ENCODE data around the gene UBQLN1.
A peak's percentile ranks its signal among the peaks of the same experiment; 100 is the strongest.
"Not testable (repeated sequence)": the region's sequence is repeated elsewhere in the genome, so short reads cannot be mapped to it uniquely, and the experiment has no call there.

UBQLN1 gene

DNA sequence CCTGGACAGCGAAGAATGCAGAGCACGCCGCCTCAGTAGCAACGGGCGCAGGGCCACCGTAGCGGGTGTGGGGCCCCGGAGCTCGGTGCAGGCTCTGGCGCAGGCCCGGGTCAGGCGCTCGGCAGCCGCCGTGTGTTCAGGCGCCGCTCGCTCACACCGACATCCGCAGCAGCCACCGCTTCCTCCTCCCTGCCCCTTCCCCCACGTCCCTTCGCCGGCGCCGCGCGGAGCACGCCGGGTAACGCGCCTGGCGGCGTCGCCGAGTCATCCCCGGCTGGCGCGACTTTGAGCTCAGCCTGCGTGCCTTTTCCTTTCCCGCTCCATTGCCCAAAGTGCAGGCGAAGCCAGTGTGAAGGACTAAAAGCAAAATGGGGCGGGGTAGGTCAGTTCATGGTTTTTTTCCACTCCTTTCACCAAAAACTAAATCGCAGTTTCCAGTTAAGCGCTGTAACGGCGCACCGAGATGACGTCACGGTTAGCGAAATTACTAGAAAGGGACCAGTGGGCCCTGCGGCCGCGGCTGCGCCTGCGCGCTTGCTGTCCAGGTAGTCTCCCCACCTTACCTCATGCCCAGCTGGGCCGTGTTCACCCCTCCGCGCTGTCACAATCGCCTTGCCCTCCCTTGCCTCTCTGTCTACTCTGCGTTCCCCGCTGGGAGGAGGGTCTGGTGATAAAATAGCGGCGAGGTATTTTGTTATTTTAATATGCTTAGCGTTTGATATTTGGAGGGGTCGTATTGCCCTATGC, at the start of gene UBQLN1:
Gene UBQLN1 (minus strand): TSS at position 191 of the 747 bp plus-strand sequence. CDS start 279 bp downstream, outside the sequence.
- peak; percentile 83 for DNase-seq

DNA sequence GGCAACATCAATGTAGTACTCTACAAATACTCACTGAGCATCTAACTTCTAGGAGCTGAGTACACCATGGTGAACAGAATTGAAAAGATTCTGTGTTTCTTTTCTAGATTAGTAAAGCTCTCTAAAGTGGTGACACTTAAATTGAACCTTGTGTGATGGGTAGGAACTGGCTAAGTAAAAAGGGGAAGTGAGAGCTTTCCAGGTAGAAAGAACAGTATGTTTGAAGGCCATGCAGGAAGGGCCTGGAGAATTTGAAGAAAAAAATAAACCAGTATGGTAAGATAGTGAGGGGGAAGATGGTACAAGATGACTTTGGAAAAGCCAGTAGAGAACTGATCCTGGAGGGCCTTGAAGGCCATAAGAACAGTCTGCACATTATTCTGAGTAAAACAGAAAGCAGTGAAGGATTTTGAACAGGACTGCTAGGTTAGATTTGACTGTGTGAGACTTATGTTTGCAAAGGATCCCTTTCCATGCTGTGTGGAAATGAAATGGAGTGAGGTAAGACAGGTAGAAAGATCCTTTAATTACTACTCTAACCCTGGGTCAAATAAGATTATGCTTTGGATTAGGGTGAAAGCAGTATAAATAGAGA, 46.7 kb upstream of the UBQLN1 start:
- DNase-seq: no peak

DNA sequence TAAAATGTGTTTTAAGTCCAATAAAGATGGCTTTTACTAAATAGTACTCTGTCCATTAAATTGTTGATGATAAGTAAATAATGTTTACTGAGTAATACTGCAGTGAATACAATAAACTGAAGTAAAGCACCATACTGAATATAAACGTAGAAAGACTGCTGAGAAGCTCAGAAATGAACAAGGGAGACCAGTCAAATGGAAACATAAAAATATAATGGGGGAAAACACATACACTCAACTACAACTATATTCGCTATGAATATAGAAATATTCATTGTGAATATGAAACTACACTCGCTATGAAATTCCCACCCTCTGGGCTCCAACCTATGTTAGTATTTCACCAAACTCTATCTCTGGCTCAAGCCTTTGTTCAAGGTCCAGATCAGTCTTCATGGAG, 41.9 kb upstream of the UBQLN1 start:
- DNase-seq: no peak

DNA sequence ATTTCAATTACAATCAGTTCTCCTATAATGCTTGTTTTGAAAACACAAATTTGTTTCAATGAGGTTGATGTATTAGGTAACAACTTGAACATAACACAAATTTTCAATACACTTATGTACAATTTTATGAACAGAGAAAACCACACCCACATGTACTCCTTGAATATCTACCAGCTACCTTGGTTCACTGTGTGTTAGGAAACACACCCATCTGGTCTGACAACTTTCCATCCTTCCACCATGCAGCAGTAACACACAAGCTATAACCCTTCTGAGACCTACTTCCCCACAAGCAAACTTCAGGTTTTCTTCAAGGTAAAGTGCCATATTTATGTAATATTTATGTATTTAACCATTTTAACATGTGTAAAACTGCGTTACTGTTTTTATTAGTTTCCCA, 36.4 kb upstream of the UBQLN1 start:
- DNase-seq: no peak

DNA sequence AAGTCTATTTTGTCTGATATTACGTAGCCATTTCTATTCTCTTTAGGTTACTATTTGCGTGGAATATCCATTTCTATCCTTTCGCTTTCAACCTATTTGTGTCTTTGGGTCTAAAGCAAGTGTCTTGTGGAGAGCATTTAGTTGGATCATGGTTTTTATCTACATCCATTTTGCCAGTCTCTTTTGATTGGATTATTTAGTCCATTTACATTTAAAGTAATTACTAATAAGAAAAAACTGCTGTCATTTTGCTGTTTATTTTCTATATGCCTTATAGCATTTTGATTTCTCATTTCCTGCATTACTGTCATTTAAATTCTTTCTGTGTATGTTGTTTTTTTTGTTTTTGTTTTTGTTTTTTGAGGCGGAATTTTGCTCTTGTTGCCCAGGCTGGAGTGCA, 26.0 kb upstream of the UBQLN1 start:
- no peak for DNase-seq

DNA sequence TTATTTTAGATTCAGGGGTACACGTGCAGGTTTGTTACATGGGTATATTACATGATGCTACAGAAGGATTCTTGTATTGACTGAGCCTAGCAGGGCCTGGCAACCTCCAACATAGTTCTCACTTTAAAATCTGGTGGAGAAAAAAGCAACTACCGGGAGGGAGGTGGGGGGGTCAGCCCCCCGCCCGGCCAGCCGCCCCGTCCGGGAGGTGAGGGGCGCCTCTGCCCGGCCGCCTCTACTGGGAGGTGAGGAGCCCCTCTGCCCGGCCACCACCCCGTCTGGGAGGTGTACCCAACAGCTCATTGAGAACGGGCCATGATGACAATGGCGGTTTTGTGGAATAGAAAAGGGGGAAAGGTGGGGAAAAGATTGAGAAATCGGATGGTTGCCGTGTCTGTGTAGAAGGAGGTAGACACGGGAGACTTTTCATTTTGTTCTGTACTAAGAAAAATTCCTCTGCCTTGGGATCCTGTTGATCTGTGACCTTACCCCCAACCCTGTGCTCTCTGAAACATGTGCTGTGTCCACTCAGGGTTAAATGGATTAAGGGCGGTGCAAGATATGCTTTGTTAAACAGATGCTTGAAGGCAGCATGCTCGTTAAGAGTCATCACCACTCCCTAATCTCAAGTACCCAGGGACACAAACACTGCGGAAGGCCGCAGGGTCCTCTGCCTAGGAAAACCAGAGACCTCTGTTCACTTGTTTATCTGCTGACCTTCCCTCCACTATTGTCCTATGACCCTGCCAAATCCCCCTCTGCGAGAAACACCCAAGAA, 21.0 kb upstream of the UBQLN1 start:
- not testable (repeated sequence) for DNase-seq

DNA sequence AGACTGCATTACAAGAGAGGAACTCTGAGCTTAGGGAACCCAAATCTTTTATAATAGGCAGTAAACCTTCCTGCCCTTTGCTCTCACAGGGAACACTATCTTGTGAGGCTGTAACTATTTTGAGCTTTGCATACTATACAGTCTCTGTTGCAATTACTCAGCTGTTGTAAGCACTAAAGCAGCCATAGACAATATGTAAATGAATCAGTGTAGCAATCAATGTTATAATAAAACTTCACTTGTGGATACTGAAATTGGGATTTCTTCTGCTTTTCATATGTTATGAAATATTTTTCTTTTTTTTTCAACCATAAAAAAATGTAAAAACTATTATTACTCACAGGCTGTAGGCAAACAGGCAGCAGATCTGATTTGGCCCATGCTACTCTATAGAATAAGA, 16.7 kb upstream of the UBQLN1 start:
- DNase-seq: no peak

DNA sequence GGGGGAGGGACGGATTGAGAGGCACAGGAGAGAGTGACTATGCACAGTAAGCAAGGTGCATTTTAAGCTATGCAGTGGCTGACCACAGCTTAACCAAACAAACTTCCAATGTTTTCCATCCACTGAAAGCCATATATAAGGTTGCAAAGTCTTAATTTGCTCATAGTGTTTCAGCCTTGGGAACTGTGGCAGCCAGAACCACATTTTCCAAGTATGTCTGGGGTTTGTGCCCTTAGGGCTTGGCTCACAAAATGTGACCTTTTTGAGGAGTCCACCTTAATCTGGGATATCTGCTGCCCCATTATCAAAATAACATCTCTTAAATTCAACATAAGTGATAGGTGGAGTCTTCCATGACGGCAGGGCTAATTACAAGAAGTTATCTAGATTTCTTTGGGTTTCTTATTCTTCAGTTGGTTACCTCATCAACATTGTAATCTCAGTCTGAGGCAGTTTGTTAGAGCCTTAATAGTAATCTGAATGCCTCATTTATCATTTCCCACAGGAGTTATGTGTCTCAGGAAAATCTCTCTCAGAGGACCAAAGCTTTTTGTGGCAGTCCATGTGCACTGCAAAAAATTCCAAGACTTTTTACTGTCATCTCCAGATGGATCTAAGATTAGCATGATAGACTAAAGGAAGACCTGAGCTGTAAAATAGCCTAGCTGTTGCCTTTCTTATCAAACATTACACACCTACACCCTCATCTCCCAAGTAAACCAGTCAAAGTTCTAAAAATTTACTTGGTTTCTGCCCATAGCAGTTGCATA, 15.2 kb upstream of the UBQLN1 start:
- DNase-seq: no peak

DNA sequence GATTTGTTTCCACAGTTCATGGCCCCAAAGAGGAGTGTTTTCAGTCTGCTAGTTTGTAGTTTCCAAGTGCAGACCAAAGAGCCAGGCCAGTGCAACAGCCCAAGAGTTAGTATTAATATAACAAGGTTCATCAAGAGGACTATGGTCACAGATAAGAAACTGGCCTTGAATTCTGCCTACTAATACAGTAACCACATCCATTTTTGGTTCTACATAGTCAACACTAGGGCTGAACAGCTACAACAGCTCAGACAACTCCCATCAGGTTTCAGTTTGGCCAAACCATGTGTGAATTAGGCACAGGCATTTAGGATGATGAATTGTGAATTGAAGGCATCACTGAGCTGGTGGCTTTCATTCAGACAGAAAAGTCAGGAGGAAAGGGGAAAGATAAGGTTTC, 13.8 kb upstream of the UBQLN1 start:
- DNase-seq: no peak

DNA sequence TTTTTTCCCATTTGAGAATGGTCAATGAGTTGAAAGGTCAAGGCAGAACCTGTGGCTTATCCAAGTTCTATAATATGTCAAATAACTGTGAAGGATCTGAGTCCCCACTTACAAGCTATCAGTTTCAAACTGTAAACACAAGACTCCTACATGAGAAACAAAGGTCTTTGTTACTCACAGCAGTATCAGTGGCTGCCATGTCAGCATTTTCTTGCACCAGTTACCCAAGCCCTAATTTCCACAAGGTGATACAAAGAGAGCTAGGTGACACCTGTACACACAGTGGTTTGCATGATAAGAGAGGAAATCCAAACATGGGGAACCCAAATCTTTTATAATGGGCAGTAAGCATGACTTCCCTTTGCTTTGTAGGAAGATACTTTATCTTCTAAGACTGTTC, 8.0 kb upstream of the UBQLN1 start:
- no peak for DNase-seq

DNA sequence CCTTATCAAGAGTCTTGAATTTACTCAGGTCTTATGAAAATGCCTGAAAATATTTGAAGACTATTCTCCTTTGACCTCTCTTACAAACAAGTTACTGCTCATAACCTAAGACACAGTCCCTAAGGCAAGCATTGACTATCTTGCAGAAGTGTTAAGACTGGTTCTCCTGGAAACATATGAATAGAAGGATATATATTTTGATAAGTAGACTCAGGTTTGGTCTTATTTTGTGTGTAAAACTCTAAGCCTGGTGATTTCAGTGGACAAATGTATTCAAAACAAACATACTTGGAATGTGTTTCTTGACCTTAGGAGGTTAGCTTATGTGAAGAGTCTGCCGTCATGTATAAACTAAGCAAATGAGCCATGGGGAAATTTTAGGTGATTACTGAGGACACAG, 7.5 kb upstream of the UBQLN1 start:
- no peak for DNase-seq

DNA sequence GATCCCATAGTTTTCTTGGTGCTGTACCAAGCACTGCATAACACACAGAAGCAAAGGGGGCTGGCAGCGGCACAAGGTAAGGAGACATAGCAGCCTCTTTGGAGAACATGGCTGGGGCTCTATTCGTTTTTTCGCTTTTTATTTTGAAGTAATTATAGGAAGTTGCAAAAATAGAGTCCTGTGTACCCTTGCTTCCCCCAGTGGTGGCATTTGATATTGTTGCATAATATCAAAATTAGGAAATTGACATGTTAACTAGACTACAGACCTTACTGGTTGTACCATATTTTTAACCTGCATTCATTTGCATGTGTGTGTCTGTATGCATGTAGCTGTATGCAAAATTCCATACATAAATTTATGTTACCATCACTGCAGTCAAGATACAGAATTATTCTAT, 6.6 kb upstream of the UBQLN1 start:
- no peak for DNase-seq

DNA sequence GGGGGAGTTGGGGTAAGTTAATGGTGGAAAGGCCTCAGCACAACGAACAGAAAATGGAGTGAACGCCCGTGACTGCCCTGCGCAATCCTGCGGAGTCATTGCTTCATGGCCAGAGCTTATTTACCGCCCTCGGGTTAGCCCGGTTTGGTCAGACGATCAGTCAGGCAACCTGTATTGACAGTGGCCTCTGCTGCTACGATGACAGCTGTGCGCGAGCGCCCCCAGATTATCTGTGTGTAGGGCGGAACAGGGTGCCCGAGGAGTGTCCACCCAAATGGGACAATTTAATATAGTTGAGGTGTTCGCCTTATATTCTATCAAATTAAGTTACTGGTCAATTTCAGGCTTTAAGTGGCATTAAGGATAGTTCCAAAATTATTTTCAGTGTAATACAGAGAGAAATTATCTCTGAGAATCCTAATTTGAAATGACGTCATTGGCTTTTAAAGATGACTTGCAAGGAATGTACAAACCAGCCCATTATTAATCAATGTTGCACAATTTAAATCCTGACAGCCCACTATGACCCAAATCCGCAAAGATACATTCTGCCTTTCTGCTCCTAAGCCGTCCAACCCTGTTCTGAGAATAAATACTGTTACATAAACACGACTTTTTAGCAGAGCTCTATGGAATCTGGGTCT, 879 bp upstream of the UBQLN1 start:
- no peak for DNase-seq

DNA sequence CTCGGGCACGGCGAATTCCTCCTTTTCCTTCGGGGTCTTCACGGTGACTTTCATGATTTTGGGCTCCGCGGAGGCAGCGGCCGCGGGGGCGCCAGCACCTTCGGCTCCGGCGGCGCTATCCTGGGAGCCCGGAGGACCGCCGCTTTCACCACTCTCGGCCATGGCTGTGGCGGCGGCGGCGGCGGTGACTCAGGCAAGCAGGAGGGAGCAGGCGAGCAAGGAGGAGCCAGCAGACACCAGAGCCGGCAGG, 315 bp downstream of the UBQLN1 start:
- peak; percentile 60 for DNase-seq

DNA sequence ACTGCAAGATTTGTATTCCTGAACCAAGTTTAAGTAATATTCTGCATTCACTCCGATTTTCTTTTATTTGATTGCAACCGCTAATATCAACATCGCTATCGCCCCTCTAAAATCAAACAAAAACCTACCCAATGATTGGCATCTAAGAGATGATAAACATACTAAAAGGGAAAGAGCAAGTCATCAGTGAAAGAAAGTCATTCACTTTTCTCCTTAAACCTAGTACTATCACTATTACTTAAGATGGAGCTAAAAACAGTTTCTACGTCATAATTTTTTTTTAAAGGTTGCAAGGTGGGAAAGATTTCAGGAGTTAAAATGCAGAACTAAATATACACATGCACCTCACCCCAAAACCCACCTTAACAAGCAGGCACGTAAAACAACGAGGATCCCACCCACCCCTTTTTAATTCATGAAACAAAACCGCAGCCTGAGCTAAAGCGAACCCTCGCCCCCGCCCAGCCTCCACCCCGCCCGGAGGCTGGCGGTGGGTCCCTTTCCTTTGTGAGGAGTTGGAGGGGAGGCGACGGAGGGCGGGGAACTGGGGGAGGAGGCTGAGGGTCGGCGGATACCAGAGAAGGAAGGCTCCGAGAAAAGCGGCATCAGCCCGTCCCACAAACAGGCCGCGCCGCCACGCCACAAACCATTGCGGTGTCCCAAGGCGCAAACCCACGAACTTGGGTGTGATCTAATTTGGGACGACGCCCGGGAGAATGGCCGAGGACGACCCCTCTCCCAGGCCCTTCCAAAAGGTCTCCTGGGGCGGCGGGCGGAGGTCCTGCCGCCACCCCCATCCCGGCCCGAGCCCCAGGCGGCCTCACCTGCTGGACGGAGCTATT, 861 bp downstream of the UBQLN1 start:
- DNase-seq: no peak

DNA sequence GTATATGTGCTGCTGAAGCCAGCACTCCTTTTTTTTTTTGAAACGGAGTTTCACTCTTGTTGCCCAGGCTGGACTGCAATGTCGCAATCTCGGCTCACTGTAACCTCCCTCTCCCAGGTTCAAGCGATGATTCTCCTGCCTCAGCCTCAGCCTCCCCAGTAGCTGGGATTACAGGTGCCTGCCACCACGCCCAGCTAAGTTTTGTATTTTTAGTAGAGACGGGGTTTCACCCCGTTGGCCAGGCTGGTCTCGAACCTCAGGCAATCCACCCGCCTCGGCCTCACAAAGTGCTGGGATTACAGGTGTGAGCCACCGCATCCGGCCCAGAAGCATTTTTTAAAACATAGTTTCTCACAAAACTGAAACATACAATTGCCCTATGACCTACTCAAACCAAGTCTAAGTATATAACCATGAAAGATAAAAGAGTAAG, 2.5 kb downstream of the UBQLN1 start:
- DNase-seq: not testable (repeated sequence)

DNA sequence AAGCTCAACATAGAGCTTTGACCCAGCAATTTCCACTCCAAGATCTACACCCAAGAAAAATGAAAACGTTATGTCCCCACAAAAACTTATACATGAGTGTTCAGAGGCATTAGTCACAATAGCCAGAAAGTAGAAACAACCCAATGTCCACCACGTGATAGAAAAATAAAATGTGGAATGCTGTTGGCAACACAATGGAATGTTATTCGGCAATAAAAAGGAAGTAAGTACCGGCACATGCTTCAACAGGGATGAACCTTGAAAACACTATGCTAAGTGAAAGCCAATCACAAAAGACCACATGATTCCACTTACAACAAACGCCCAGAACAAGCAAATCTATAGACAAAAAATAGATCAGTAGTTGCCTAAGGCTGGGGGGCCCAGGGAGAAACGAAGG, 6.0 kb downstream of the UBQLN1 start:
- no peak for DNase-seq

DNA sequence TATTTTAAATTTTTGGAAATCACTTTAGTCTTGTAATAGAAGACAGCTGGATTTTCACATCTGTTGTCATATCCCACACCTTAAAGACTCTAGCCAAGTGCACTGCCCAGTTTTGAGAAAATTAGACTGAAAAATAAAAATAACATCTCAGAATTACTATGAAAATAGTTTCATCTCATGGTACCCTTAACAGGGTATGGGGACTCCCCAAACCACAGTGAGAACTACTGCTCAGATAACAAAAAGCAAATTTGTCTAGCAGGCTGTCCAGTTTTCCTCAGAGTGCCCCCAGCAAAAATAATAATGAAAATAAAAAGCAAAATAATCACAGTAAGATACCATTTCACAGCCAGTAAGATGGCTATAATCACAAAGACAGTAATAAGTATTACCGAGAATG, 6.5 kb downstream of the UBQLN1 start:
- DNase-seq: no peak

DNA sequence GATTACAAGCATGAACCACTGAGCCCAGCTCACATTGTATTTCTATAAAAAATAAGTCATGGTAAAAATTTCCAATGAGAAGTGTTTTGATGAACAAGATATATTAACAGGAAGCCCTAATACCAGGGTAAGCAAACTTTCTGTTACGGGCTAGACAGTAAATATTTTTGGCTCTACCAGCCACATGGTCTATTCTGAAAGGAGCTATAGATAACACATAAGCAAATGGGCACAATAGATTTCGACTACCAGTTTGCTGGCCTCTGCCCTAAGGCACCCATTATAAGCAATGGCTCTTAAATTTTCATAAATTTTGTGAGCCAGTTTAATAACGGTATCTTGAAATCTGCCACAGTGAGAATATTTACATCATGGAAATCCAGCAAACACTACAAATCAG, 8.1 kb downstream of the UBQLN1 start:
- DNase-seq: no peak

DNA sequence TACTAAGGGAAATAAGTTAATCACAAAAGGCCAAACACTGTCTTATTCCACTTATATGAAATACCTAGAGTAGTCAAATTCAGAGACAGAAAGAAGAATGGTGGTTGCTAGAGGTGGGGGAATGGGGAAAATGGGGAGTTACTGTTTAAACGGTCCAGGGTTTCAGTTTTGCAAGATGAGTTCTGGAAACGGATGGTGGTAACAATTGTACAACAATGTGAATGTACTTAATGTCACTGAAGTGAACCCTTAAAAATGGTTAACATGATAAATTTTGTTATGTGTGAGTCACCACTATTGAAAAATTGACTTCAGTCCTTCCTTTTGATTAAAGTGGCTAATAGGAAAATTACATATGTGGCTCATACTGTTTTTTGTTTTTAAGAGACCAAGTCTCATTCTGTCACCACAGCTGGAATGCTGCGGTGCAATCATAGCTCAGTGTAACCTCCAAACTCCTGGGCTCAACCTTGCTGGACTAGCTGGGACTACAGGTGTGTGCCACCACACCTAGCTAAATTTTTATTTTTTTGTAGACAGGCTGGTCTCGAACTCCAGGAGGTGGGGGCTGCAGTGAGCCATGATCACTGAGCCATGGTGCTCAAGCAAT, 8.7 kb downstream of the UBQLN1 start:
- DNase-seq: no peak

DNA sequence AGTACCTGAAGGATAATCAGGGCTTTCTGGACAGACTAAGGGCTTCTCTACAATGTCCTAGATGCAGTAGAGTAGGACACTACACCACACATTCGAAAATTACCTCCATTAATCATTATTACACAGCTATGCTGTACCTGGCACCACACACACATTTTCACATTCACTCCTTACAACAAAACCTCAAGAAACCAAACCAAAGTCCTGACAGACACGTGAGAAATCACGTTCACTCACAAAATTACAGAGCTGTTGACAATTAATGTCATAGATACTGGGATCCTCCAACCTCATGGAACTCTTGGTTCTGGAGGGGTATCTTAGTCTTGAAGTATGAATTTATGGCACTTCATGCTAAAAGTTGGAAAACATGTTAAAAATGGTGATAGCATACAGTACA, 16.3 kb downstream of the UBQLN1 start:
- DNase-seq: no peak

DNA sequence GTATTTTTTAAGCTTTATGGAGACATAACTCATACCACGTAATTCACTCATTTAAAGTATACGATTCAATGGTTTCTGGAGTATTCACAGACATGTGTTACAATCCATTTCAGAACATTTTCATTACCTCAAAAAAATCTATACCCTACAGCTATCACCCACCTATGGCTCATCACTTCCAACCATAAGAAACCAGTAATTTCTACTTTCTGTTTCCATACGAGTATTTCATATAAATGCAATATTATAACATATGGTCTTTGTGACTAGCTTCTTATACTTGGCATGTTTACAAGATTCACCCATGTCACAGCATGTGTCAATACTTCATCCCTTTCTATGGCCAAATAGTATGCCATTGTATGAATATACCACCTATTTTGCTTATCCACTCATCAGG, 18.8 kb downstream of the UBQLN1 start:
- no peak for DNase-seq
